Measurements from ENCODE around the gene DDX3X.

DDX3X gene

GRCh38 chrX:41377624-41378023, 43.7 kb downstream of the DDX3X start:
- no peak overlapping the region for H3K4me3 ChIP-seq (ENCODE audit: low read length)
- no peaks in the 10 kb centered on the region for H3K9me3 ChIP-seq (ENCODE audit: insufficient read depth, low read length)

DNA sequence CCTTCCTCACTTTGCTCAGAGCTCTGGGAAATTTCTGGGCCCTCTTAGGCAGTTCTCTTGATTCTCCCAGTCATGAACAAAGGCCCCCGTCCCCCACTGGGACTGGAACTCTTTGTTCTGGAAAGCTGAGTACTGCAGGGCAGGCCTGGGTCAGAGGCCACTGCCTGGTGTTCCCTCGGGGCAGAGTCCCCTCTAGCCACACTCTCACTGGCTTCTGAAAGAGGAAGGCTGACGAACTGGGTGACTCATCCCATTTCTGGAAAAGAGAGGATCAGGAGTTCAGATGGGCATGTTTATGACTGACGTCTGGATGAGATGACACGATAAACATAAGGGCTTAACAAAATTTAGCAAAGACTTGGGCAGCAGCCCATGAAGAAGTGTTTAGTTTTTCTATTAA, 47.7 kb downstream of the DDX3X start:
- Histone ChIP-seq H3K4me3 (ENCODE audit: low read length) (no peak overlapping the region), H3K36me3 (replicated peaks; ENCODE audit: low read depth, low read length) (no peaks in the 10 kb centered on the region), H4K20me1 (ENCODE audit: insufficient read depth, low read length) (no peaks in the 10 kb centered on the region), H3K79me2 (ENCODE audit: low read length) (no peaks in the 10 kb centered on the region), H3K9ac (ENCODE audit: low read length) (no peak overlapping the region), H3K27ac (ENCODE audit: low read length) (no peak overlapping the region), H3K9me3 (ENCODE audit: insufficient read depth, low read length) (no peaks in the 10 kb centered on the region), H2AFZ (ENCODE audit: low read depth, low read length) (no peak overlapping the region), H3K4me1 (ENCODE audit: low read length) (peaks cover 3% of the 10 kb centered on the region; the same call in 1 of the 2 replicates), H3K27me3 (ENCODE audit: low read depth, low read length) (no peaks in the 10 kb centered on the region), H3K4me2 (ENCODE audit: low read length) (no peak overlapping the region)
- no peak for TF ChIP-seq EZH2phosphoT487 (IDR thresholded peaks at IDR 0.05; ENCODE audit: low read depth)
- TF ChIP-seq, protein P1, sequence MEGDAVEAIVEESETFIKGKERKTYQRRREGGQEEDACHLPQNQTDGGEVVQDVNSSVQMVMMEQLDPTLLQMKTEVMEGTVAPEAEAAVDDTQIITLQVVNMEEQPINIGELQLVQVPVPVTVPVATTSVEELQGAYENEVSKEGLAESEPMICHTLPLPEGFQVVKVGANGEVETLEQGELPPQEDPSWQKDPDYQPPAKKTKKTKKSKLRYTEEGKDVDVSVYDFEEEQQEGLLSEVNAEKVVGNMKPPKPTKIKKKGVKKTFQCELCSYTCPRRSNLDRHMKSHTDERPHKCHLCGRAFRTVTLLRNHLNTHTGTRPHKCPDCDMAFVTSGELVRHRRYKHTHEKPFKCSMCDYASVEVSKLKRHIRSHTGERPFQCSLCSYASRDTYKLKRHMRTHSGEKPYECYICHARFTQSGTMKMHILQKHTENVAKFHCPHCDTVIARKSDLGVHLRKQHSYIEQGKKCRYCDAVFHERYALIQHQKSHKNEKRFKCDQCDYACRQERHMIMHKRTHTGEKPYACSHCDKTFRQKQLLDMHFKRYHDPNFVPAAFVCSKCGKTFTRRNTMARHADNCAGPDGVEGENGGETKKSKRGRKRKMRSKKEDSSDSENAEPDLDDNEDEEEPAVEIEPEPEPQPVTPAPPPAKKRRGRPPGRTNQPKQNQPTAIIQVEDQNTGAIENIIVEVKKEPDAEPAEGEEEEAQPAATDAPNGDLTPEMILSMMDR (IDR thresholded peaks at IDR 0.05; ENCODE audit: low read depth, low read length), result no peak

More at GRCh38 chrX:41377624-41378023, 43.7 kb downstream of the DDX3X start:
- Histone ChIP-seq H3K79me2 (ENCODE audit: low read length) (no peaks in the 10 kb centered on the region), H3K4me2 (ENCODE audit: low read length) (no peak overlapping the region), H2AFZ (ENCODE audit: low read depth, low read length) (no peak overlapping the region), H3K27ac (ENCODE audit: low read length) (no peak overlapping the region), H4K20me1 (ENCODE audit: insufficient read depth, low read length) (no peaks in the 10 kb centered on the region), H3K36me3 (replicated peaks; ENCODE audit: low read depth, low read length) (no peaks in the 10 kb centered on the region), H3K27me3 (ENCODE audit: low read depth, low read length) (no peaks in the 10 kb centered on the region), H3K9ac (ENCODE audit: low read length) (no peak overlapping the region), H3K4me1 (ENCODE audit: low read length) (no peaks in the 10 kb centered on the region)
- no peak for TF ChIP-seq EZH2phosphoT487 (IDR thresholded peaks at IDR 0.05; ENCODE audit: low read depth)
- TF ChIP-seq, protein P1 (IDR thresholded peaks at IDR 0.05; ENCODE audit: low read depth, low read length), result no peak

DNA sequence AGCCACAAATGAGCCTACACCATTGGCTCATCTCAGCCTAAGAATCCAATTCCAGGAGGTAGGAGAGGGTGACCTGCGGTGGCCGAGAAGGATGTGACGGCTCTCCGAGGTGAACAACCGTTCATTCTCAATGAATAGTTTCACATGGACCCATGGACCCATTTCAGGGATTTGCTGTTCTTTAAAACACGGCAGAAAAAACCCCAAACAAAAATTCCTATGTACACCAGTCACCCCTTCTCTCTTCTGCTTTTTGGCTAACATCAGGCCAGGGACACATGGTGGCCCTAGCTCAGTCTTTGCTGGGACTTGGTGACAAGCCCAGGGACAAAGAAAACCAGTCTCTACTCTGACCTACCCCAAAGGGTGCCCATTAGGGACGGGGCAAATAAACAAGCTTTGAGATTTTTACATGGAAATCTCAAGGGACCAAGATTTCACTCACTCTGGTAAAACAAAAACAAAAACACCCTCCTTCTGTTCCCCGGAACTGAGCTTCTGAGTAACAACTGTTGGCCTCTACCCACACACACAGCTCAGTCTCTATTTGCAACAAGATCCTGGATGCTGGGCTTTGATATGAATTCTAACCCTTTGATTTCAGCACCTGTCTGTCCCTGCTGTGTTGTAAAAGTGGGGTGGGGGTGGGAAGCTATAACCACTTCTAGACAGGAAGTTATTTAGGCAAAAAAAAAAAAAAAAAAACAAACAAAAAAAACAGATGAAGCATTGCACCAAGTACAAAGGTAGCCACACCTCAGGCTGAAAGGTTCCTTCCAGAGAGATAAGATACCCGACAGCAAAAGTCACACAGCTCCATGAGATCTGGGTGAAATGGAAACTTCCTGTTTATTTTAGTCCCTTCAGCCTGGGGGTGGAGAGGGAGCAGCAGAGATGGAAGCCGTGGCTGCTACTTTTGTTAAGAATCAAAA, 49.0 kb downstream of the DDX3X start:
- no peak overlapping the region for H3K9ac ChIP-seq (ENCODE audit: low read length)
- no peak overlapping the region for H2AFZ ChIP-seq (ENCODE audit: low read depth, low read length)

More for the DNA sequence above, 49.0 kb downstream of the DDX3X start:
- Histone ChIP-seq H3K4me3 (ENCODE audit: low read length) (no peak overlapping the region), H3K9me3 (ENCODE audit: insufficient read depth, low read length) (no peaks in the 10 kb centered on the region), H3K4me2 (ENCODE audit: low read length) (no peak overlapping the region), H3K27me3 (ENCODE audit: low read depth, low read length) (no peaks in the 10 kb centered on the region), H3K4me1 (ENCODE audit: low read length) (peaks cover 3% of the 10 kb centered on the region; the same call in 1 of the 2 replicates), H3K36me3 (replicated peaks; ENCODE audit: low read depth, low read length) (no peaks in the 10 kb centered on the region), H3K79me2 (ENCODE audit: low read length) (no peaks in the 10 kb centered on the region), H3K27ac (ENCODE audit: low read length) (no peak overlapping the region), H4K20me1 (ENCODE audit: insufficient read depth, low read length) (no peaks in the 10 kb centered on the region)
- TF ChIP-seq, protein P1 (IDR thresholded peaks at IDR 0.05; ENCODE audit: low read depth, low read length), result no peak
- no peak for TF ChIP-seq EZH2phosphoT487 (IDR thresholded peaks at IDR 0.05; ENCODE audit: low read depth)

Data from OCI-LY3 (cell line).